Stomach (tissue), 4 donors: Measurements from ENCODE around the gene FRMPD4.

Experiments
- POLR2A ChIP-seq, 4 donors: fragments of 450-650 bp; IDR thresholded peaks; one replicate each; pipeline ENCODE4 v1.6.1; 2016; ENCODE audit warnings: antibody characterized with exemption in 4 of 4, control low read depth in 2 of 4, mild to moderate bottlenecking in 1 of 4, moderate library complexity in 1 of 4
- POLR2AphosphoS5 ChIP-seq, 3 donors: sonication (generic); formaldehyde crosslinking; IDR thresholded peaks; one replicate each; pipeline ENCODE4 v1.6.1; 2016; ENCODE audit warnings: antibody characterized with exemption in 3 of 3
- TF ChIP-seq, protein P1 (sequence below), 7 experiments: fragments of 450-650 bp in 4 of 7; fragments of 200-600 bp in 3 of 7; sonication (generic) in 3 of 7; IDR thresholded peaks; one replicate each; pipeline ENCODE4 v1.5.1; 2016 to 2019; ENCODE audit warnings: antibody characterized with exemption in 7 of 7, control low read depth in 2 of 7, mild to moderate bottlenecking in 1 of 7

DNA sequence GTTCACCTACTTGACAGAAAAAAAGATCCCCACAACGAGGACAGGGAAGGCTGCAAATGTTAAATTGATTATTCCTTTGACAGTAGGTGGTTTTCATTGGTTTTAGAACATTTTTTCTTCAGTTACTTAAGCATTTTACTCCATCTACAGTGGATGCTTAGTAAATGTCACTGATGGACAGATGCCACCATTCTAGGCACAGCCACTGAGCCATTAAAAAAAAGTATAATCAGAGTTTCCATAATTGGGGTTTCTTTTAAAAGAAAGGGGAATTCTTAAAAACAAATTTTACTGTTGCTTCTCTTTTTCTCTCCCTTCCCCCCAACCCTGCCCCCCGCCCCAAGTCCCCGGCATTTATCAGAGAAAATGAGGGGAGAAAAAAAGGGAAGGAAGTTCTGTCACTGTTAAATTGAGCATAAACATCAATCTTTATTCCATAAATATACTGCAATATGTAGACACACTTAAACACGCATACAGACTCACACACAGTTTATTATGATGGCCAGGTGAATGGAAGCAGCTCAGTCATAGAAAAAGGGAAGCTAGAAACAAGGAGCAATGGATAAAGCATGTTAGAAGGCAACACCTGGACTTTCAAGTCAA lies 573.3 kb downstream of the FRMPD4 start:
- TF ChIP-seq, protein P1, sequence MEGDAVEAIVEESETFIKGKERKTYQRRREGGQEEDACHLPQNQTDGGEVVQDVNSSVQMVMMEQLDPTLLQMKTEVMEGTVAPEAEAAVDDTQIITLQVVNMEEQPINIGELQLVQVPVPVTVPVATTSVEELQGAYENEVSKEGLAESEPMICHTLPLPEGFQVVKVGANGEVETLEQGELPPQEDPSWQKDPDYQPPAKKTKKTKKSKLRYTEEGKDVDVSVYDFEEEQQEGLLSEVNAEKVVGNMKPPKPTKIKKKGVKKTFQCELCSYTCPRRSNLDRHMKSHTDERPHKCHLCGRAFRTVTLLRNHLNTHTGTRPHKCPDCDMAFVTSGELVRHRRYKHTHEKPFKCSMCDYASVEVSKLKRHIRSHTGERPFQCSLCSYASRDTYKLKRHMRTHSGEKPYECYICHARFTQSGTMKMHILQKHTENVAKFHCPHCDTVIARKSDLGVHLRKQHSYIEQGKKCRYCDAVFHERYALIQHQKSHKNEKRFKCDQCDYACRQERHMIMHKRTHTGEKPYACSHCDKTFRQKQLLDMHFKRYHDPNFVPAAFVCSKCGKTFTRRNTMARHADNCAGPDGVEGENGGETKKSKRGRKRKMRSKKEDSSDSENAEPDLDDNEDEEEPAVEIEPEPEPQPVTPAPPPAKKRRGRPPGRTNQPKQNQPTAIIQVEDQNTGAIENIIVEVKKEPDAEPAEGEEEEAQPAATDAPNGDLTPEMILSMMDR (IDR thresholded peaks at IDR 0.05) = no peak
- TF ChIP-seq POLR2AphosphoS5 (IDR thresholded peaks at IDR 0.05) = no peak
- no peak for TF ChIP-seq POLR2A (IDR thresholded peaks at IDR 0.05)
